Activated CD4-positive, CD25-positive, alpha-beta regulatory T cell treated with anti-CD3 and anti-CD28 coated beads, Interleukin-2, amount 50 U/mL, for 16 hours (primary cell): Measurements from ENCODE around the gene TNFRSF6B.

Experiments used
- DNase-seq: peaks from one replicate; pipeline ENCODE4 v3.0.0-alpha.2; 2020; ENCODE audit warnings: low read depth, low spot score

The TNFRSF6B gene

DNA sequence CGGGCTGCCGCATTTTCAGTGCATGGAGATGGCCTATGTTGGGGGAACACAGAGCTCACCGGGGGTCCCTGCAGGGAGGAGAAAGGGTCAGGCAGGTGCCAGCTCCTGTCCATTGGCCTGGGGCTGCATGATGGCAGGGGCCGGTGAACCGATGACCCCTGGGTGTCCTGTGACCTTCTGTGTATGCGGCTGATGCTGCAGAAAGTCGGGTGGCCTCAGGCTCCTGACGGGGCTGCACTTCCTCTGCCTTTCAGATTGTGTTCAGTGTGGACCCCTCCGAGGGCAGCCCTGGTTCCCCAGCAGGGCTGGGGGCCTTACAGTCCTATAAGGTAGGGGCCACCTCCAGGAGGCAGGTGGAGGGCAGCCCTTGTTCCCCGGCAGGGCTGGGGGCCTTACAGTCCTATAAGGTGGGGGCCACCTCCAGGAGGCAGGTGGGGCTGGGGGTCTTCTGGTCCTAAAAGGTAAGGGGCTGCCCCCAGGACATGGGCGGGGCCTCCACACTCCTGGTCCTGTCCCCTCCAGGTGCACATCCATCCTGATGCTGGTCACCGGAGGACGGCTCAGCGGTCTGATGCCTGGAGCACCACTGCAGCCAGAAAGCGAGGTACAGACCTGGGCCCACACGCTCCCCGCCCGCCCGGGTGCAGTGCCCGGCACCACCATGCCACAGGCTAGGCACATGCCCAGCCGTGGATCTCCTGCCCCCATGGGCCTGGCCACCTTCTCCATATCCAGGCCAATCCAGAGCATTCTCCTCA, 11.0 kb upstream of the TNFRSF6B start:
- no peak for DNase-seq

DNA sequence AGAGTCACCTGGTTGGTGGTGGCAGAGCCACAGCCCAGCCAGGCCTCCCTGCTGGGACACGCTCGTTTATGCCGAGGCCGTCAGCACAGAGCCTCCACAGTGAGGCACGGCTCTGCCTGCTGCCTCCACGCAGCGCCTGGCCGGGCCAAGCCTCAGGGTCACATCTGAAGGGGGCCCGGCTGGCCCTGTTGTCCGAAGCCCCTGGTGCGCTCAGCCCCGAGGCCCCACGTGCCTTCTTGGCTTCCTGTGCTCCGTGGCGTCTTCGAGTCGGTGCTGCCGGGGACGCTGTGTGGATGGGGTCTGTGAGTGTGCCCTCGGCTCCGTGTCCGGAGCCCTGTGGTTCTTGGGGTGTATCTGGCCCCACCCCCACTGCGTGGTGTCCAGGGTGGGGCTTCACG, 10.4 kb upstream of the TNFRSF6B start:
- DNase-seq, result no peak

DNA sequence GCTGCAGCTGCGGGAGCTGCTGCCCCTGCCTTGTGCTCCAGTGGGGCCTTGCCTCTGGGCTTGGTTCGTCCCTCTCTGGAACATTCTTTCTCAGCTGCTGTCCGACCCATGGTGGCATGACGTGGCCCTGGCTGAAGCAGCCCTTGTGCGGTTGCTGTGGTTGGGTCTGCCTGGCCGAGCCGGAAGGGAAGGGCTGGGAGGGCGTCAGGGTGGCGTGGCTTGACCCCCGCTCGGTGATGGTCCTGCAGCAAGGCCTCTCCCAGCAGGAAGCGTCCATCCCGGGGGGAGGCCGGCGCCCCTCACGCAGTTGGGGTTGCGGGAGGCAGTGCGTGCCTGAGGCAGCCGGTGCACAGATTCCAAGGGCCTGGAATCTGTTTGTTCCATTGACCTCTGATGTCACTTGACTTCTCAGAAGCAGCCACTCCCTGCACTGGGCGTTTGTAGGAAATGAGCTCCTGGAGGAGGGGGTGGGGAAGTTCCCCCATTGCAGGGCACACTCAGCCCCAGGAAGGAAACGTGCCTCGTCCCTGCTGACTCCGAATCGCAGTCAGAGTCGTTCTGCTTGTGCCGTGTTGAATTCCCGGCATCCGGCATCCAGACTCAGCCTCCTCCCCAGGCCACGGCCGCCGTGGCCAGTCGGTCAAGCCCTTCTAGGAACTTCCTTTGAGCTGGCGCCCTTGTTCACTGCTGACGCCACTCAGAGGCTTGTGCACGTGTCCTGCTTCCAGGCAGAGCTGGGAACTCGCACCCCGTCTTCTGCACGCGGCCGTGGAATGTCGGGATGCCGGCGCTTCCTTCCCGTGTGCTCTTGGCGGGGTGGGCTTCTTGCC, 9.7 kb upstream of the TNFRSF6B start:
- no peak for DNase-seq

DNA sequence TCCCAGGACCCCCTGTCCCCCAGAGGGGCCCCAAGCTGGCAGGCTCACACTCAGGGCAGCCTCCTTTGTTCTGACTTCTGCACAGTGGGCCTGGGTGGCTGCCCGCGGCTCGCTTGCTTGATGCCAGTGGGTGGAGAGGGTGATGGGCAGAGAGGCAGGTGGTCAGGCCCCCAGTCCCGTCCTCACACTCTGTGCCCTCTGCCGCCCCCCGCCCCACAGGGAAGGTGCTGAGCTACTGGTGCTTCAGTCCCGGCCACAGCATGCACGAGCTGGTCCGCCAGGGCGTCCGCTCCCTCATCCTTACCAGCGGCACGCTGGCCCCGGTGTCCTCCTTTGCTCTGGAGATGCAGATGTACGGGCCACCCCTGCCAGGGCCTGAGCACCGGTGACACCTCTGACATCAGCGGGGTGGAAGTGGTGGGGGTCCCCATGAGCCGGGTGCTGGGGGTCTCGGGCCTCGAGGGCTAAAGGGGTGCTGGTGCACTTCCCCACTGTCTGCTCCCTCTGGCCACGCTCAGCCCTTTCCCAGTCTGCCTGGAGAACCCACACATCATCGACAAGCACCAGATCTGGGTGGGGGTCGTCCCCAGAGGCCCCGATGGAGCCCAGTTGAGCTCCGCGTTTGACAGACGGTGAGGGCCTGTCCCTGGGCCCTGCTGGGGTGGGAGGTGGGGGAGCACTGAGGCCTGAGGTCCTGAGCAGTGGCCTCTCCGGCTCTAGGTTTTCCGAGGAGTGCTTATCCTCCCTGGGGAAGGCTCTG, 8.9 kb upstream of the TNFRSF6B start:
- DNase-seq, result no peak

DNA sequence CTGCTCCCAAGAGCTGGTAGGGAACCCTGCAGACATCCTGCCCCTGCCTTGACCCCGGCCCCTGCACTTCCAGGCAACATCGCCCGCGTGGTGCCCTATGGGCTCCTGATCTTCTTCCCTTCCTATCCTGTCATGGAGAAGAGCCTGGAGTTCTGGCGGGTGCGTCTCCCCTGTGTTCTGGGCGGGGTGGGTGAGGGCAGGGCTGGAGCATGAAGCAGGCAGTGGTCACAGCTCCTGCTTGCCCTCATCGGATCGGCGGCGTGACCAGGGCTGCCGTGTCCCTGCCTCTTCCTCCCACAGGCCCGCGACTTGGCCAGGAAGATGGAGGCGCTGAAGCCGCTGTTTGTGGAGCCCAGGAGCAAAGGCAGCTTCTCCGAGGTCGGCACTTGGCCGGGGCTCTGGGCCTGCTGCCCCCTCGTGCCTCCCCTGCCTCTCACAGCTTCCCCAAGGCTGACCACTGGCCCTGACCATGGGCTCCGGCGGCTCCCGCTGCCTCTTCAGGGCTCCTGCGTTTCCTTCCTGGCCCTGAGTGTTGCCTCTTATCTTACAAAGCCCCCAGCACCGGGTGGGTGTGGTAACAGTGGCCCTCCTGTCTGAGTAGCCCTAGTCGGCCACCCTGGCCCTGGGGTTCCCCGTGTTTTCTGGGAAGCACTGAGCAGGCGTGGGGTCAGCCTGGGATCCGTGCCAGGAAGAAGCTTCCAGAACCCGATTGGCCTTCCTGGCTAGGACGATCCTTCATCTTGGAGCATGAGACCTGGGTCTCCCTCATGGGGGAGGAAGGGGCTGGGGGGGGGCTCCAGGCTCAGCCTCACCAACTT, 8.0 kb upstream of the TNFRSF6B start:
- DNase-seq, result no peak

DNA sequence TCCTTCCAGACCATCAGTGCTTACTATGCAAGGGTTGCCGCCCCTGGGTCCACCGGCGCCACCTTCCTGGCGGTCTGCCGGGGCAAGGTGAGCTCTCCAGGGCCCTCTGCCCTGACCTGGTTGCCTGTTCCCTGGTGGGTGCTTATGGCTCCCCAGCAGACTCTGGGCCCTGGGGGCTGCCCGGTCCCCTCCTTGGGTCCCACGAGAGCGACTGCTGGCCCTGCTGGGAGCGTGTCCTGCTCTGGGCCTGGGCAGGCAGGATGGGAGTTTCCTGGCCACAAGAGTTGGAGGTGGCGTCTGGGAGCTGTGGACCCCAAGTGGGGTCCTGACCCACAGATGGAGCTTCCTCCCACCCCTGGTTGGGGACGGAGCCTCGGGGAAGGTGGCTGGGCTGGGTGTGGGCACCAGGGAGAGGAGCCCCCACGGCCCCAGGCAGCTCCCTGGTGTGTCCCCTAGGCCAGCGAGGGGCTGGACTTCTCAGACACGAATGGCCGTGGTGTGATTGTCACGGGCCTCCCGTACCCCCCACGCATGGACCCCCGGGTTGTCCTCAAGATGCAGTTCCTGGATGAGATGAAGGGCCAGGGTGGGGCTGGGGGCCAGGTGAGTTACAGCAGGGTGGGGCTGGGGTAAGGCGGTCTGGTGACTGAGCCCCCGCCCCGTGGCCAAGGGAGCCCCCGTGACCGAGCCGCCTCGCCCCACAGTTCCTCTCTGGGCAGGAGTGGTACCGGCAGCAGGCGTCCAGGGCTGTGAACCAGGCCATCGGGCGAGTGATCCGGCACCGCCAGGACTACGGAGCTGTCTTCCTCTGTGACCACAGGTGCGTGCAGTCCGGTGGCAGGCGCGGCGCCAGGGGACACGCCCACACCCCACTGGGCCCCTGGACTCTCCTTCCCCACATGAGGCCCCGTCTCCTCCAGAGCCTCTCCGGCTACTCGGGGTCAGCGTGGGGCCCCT, 7.1 kb upstream of the TNFRSF6B start:
- DNase-seq, result no peak

DNA sequence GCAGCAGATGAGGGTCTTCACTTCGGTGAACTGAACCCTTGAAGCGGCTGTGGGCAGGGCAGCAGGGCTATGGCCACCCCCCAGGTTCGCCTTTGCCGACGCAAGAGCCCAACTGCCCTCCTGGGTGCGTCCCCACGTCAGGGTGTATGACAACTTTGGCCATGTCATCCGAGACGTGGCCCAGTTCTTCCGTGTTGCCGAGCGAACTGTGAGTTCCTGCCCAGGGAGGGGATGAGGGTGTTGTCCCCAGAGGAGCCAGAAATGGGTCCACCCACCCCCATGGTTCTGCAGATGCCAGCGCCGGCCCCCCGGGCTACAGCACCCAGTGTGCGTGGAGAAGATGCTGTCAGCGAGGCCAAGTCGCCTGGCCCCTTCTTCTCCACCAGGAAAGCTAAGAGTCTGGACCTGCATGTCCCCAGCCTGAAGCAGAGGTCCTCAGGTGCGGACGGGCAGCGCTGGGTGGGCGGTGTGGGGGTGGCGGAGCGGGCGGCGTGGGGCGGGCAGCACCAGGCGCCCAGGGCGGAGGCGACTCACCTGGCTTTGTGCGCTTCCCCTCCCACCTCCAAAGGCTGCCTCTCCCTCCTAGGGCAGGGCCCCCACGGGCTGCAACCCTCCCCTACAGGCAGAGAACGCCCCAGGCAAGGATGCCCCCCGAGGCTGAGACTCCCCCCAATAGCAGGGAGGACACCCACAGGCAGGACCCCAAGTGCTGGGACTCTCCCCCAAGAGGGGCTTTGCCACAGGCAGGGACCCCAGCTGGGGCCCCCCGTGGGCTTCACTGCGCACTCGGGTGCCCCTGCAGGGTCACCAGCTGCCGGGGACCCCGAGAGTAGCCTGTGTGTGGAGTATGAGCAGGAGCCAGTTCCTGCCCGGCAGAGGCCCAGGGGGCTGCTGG, 6.2 kb upstream of the TNFRSF6B start:
- DNase-seq, result no peak

DNA sequence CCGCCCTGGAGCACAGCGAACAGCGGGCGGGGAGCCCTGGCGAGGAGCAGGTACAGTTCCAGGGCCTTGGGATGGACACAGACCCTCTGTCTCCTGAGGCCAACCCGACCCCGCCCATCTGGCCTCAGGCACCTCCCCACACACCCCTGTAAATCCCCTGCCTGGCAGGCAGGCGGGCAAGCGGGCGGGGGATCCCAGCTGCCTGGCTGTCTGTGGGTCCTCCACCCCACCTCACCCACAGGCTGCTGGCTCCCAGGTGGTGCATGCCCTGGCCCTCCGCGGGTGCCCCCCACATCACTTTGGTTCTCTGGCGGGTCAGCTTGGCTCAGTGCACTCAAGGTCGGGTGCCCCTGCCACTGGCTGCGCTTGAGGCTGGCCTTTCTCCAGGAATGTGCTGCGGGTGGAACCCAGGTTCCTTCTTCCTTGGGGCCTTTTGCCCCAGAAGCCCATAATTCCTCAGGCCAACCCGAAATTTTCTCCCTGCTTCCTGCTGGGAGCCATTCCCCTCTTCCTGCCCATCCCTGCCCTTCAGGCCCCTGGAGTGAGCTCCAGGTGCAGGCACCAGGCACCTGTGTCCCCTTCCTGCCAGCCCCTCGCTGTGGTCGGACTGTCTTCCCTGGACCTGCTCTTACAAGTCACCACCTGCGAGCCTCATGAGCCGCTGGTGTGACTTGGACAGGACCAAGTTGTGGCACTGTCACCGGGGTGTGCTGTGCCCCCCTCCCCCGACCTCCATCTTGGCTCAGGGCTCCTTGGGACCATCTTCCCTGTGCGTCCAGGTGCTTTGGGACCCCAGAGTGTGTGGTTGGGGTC, 5.3 kb upstream of the TNFRSF6B start:
- no peak for DNase-seq

GRCh38 chr20:63691711-63692435, 4.6 kb upstream of the TNFRSF6B start:
- no peak for DNase-seq

- no peak for DNase-seq
These were observed 3.9 kb upstream of the TNFRSF6B start for GRCh38 chr20:63692436-63693082.

DNA sequence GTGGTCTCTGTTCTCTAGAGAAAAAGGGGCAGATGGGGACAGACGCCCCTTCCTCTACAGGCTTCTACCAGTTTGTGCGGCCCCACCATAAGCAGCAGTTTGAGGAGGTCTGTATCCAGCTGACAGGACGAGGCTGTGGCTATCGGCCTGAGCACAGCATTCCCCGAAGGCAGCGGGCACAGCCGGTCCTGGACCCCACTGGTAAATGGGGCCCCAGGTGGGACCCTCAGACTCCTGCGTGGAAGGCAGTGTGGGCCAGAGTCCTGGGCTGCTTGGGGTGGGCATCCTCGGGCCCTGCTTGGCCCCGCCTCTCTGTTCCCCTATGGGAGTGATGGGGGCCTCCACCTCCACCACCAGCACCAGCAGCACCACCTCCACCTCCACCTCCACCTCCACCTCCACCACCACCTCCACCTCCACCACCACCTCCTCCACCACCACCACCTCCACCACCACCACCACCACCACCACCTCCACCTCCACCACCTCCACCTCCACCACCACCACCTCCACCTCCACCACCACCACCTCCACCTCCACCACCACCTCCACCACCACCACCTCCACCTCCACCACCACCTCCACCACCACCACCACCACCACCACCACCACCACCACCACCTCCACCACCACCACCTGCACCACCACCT, 3.2 kb upstream of the TNFRSF6B start:
- DNase-seq, result no peak

GRCh38 chr20:63693733-63694583, 2.5 kb upstream of the TNFRSF6B start:
- no peak for DNase-seq

DNA sequence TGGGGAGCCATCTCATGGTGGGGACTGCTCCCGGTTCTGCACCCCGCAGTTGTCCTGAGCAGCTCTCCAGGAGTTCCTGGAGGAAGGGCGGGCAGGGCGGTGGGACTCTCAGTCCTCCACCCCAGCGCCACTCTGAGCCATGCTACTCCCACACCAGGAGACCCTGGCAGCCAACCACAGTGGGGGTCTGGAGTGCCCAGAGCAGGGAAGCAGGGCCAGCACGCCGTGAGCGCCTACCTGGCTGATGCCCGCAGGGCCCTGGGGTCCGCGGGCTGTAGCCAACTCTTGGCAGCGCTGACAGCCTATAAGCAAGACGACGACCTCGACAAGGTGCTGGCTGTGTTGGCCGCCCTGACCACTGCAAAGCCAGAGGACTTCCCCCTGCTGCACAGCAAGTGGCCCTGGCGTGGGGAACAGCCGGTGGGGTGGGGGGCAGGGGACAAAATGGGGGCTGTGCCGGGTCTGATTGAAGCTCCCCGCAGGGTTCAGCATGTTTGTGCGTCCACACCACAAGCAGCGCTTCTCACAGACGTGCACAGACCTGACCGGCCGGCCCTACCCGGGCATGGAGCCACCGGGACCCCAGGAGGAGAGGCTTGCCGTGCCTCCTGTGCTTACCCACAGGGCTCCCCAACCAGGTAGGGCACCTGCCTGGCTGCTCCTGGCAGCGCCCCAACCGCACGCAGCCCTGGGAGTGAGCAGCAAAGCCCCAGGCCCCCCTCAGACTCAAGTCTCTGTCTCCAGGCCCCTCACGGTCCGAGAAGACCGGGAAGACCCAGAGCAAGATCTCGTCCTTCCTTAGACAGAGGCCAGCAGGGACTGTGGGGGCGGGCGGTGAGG, 1.6 kb upstream of the TNFRSF6B start:
- no peak for DNase-seq

GRCh38 chr20:63695424-63696305, 787 bp upstream of the TNFRSF6B start:
- DNase-seq, result no peak
